Esophagus squamous epithelium (tissue), 5 donors: ENCODE data around the gene SFMBT1. TPM values are rescaled to one million over a fixed set of nuclear protein-coding genes. Genes with fewer than 3 reads are reported as not detected.

Source experiments
- DNase-seq: peaks from one replicate; lab custom pipeline; 2025; lab: John Stamatoyannopoulos, UW
- H3K27ac ChIP-seq, 4 donors: fragments of 200-600 bp; sonication (generic); one replicate each; pipeline ENCODE4 v1.5.1; 2016 to 2019; ENCODE audit warnings: mild to moderate bottlenecking in 1 of 4
- H3K27me3 ChIP-seq, 4 donors: fragments of 200-600 bp; sonication (generic); 1 replicate in 3 of 4; 2 replicates in 1 of 4; pipeline versions ENCODE4 v1.5.1 to v1.6.0; 2017 to 2021; ENCODE audit warnings: antibody characterized with exemption in 1 of 4
- H3K36me3 ChIP-seq, 3 donors: fragments of 200-600 bp; sonication (generic); one replicate each; pipeline ENCODE4 v1.5.1; 2016 to 2019
- H3K4me1 ChIP-seq, 3 donors: fragments of 200-600 bp; sonication (generic); one replicate each; pipeline ENCODE4 v1.5.1; 2017 to 2019
- H3K4me3 ChIP-seq, 4 donors: fragments of 200-600 bp; sonication (generic); 1 replicate in 3 of 4; 2 replicates in 1 of 4; pipeline ENCODE4 v1.5.1; 2016 to 2019; ENCODE audit warnings: mild to moderate bottlenecking in 2 of 4, moderate library complexity in 1 of 4
- H3K9me3 ChIP-seq, 3 donors: fragments of 200-600 bp; sonication (generic); one replicate each; pipeline ENCODE4 v1.5.1; 2016 to 2019
- POLR2A ChIP-seq, 4 donors: fragments of 450-650 bp; IDR thresholded peaks; one replicate each; pipeline ENCODE4 v1.6.1; 2017; ENCODE audit warnings: antibody characterized with exemption in 4 of 4, mild to moderate bottlenecking in 4 of 4, moderate library complexity in 3 of 4
- WGBS, 2 donors: methylation state at CpG; one replicate each; pipeline ENCODE4 v1.1.5; 2018; 5-methylcytosine and 5-hydroxymethylcytosine counted together
- intact Hi-C: fragments of 100-400 bp; cut with DNase I; formaldehyde crosslinking; loops from one replicate; pipeline ENCODE4 v1.15.0; 2022
- total RNA-seq, 4 donors: library from RNA; depleted of rRNA; stranded (reverse); fragments of >200 nt; gene quantifications; one replicate each; pipeline ENCODE4 v1.1.0, GENCODE V29; 2016
- TF ChIP-seq, protein P1 (sequence below), 6 experiments: fragments of 450-650 bp in 4 of 6; fragments of 200-600 bp in 2 of 6; sonication (generic) in 2 of 6; IDR thresholded peaks; one replicate each; pipeline ENCODE4 v1.5.1; 2016 to 2019; ENCODE audit warnings: antibody characterized with exemption in 6 of 6, mild to moderate bottlenecking in 4 of 6, moderate library complexity in 4 of 6
- donor health status: DM: yes; HTN: yes; CAD: no.

SFMBT1 gene
- total RNA-seq, 4 donors from 2014 or later, result 6.6 to 26.7 (median 9.4) TPM

DNA sequence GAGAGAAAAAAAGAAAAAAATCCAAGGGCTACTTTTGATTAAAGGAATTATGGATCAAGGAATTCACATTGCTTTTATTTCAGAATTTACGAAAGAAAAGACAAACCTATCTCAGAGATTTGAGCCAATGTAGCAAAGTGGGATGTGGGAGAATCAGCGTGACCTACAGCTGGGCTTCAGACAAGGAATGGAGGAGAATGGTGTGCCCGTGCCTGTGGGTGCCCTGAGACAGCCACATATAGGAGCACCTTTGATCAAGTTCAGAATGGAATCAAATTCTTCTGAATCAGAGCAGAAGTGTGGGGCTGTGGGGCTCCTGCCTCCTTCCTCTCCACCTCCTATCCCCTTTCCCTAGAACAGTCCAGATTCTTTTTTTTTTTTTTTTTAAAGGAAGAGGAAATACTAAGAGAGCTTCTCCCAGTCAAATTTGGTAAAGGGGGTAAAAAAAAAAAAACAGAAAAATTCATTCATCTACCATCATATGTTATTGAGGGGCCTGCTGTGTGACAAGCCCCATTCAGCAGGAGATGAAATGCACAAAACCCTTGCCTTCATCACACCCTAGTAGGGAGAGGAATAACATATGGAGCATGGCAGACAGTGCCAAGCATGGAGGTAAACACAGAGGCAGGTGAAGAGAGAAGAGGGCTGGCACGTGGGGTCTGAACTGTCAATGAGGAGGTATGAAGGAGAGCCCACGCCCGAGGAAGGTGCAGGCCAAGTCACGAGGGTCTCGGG lies 186.0 kb downstream of the SFMBT1 start:
- H3K4me1 ChIP-seq, result no peaks in the 10 kb centered on the region
- peaks cover 0 to 2% (median 0%) of the 10 kb centered on the region in 3 donors for H3K36me3 ChIP-seq
- no peak overlapping the region for H3K27ac ChIP-seq
- intact Hi-C loops, result no loop called here
- WGBS, 2 donors, result 80 to 82% methylated on average over 8 of the region's 8 CpGs
- no peaks in the 10 kb centered on the region for H3K9me3 ChIP-seq
- H3K27me3 ChIP-seq, result no peaks in the 10 kb centered on the region
- TF ChIP-seq POLR2A (IDR thresholded peaks at IDR 0.05), result no peak
- TF ChIP-seq, protein P1, sequence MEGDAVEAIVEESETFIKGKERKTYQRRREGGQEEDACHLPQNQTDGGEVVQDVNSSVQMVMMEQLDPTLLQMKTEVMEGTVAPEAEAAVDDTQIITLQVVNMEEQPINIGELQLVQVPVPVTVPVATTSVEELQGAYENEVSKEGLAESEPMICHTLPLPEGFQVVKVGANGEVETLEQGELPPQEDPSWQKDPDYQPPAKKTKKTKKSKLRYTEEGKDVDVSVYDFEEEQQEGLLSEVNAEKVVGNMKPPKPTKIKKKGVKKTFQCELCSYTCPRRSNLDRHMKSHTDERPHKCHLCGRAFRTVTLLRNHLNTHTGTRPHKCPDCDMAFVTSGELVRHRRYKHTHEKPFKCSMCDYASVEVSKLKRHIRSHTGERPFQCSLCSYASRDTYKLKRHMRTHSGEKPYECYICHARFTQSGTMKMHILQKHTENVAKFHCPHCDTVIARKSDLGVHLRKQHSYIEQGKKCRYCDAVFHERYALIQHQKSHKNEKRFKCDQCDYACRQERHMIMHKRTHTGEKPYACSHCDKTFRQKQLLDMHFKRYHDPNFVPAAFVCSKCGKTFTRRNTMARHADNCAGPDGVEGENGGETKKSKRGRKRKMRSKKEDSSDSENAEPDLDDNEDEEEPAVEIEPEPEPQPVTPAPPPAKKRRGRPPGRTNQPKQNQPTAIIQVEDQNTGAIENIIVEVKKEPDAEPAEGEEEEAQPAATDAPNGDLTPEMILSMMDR (IDR thresholded peaks at IDR 0.05), result no peak
- no peak overlapping the region for H3K4me3 ChIP-seq
- no peak for DNase-seq

DNA sequence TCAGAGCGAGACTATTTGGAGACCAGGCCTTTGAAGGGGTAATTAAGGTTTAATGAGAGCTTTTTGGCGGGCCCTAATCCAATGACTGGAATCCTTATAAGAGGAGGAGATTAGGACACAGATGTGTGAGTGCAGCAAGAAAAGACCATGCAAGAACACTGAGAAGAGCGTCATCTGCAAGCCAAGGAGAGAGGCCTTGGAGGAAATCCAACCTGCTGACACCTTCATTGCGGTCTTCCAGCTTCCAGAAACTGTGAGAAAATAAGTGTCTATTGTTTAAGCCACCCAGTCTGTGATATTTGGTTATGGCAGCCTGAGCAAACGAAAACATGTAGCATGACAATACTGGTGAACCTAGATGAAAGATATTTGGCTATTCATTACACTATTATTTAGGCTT lies 188.0 kb downstream of the SFMBT1 start:
- Histone ChIP-seq H3K4me1 (no peaks in the 10 kb centered on the region), H3K36me3 (peaks cover 0 to 22% (median 0%) of the 10 kb centered on the region in 3 donors), H3K9me3 (no peaks in the 10 kb centered on the region), H3K27ac (no peak overlapping the region), H3K4me3 (no peak overlapping the region), H3K27me3 (no peaks in the 10 kb centered on the region)
- no peak for DNase-seq
- intact Hi-C loops, result no loop called here
- WGBS, 2 donors, result 86 to 88% methylated on average over 5 of the region's 5 CpGs
- no peak for TF ChIP-seq POLR2A (IDR thresholded peaks at IDR 0.05)
- TF ChIP-seq, protein P1 (IDR thresholded peaks at IDR 0.05), result no peak

DNA sequence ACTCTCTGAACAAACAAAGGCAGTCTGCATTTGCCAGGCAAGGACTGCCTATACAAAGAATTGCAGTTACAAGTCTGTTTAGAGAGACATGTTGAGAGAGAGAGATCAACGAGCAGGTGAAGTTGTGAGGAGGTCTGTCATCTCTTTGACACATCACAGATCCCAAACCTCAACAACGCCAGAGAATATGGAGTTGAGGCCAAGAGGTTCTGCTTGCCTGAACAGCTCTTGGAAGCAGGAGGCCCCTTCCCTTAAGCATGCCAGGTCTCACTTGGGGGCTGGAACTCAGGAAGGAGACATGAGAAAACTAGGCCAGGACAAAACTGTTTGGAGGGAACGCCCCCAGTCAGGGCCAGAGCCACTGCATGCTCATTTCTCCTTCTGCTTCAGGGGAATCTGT lies 188.7 kb downstream of the SFMBT1 start:
- DNase-seq, result no peak
- no peaks in the 10 kb centered on the region for H3K27me3 ChIP-seq

DNA sequence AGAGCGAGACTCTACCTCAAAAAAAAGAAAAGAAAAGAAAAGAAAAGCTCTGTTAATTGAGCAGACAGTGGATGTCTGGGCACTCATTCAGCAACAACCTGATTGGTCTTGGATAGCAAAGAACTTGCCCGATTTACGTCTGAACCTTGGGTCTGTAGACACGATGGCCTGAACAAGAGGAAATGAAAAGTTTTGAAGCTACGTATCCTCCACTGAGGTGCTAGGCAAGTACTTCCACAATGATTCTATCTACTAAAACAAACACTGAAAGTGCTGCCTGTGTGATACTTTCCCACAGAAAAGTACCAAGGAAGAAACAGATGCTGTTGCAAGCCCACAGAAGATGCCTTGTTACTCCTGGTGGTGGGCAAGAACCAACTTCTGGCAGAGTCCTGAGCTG lies 189.2 kb downstream of the SFMBT1 start:
- TF ChIP-seq, protein P1 (IDR thresholded peaks at IDR 0.05), result no peak
- TF ChIP-seq POLR2A (IDR thresholded peaks at IDR 0.05), result no peak
- intact Hi-C loops, result no loop called here
- H3K36me3 ChIP-seq, result peaks cover 0 to 34% (median 0%) of the 10 kb centered on the region in 3 donors
- no peak overlapping the region for H3K4me3 ChIP-seq
- H3K9me3 ChIP-seq, result no peaks in the 10 kb centered on the region
- no peaks in the 10 kb centered on the region for H3K4me1 ChIP-seq
- no peaks in the 10 kb centered on the region for H3K27me3 ChIP-seq
- DNase-seq, result no peak
- 90 to 97% methylated on average over 5 of the region's 5 CpGs for WGBS, 2 donors
- H3K27ac ChIP-seq, result no peak overlapping the region

More for the DNA sequence above, 188.7 kb downstream of the SFMBT1 start:
- H3K27ac ChIP-seq, result no peak overlapping the region
- 80 to 81% methylated on average over 3 of the region's 3 CpGs for WGBS, 2 donors
- H3K36me3 ChIP-seq, result peaks cover 0 to 29% (median 0%) of the 10 kb centered on the region in 3 donors
- TF ChIP-seq, protein P1 (IDR thresholded peaks at IDR 0.05), result no peak
- no peak for TF ChIP-seq POLR2A (IDR thresholded peaks at IDR 0.05)
- intact Hi-C loops, result no loop called here
- H3K4me1 ChIP-seq, result no peaks in the 10 kb centered on the region
- no peaks in the 10 kb centered on the region for H3K9me3 ChIP-seq
- H3K4me3 ChIP-seq, result no peak overlapping the region

DNA sequence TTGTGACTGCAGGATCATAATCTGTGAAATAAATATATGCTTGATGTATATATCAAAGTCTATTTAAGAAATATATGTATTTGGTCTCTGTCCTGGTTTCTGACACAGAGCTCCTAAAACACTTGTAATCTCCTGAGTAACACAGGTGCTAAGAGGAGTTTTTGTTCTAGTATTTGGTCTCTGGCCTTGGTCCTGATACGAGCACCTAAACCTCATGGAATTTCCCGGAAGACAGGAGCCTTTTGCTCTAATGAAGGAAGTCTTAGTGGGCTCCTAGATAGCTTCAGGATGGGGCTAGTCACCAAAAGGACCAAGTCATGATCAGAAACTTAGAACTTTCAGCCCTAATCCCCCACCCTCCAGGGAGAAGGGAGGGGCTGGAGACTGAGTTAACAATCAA lies 191.9 kb downstream of the SFMBT1 start:
- H3K27ac ChIP-seq, result no peak overlapping the region
- intact Hi-C loops, result no loop called here
- H3K4me3 ChIP-seq, result no peak overlapping the region
- no peak for TF ChIP-seq POLR2A (IDR thresholded peaks at IDR 0.05)
- TF ChIP-seq, protein P1 (IDR thresholded peaks at IDR 0.05), result no peak
- H3K9me3 ChIP-seq, result no peaks in the 10 kb centered on the region
- H3K36me3 ChIP-seq, result peaks cover 0 to 60% (median 6%) of the 10 kb centered on the region in 3 donors
- no peaks in the 10 kb centered on the region for H3K27me3 ChIP-seq
- H3K4me1 ChIP-seq, result peaks cover 0 to 2% (median 0%) of the 10 kb centered on the region in 3 donors
- 86 to 100% methylated on average over 2 of the region's 2 CpGs for WGBS, 2 donors
- no peak for DNase-seq
